Adipocyte (in vitro differentiated cells): ENCODE measurements around the gene GBX2.

Source experiments
- DNase-seq: peaks from one replicate; pipeline ENCODE4 v3.0.0-alpha.2; 2015; ENCODE audit warnings: low read depth
- H3K27me3 ChIP-seq: replicated peaks from 2 replicates; pipeline ENCODE4 v1.7.0; 2013; ENCODE audit warnings: mild to moderate bottlenecking, low read length, moderate library complexity; ENCODE audit not compliant: control insufficient read depth, insufficient read depth
- H3K36me3 ChIP-seq: 2 replicates; pipeline ENCODE4 v1.7.0; 2013; ENCODE audit warnings: low read length, mild to moderate bottlenecking, moderate library complexity; ENCODE audit not compliant: control insufficient read depth, insufficient read depth, severe bottlenecking
- H3K4me1 ChIP-seq: 2 replicates; pipeline ENCODE4 v1.7.0; 2013; ENCODE audit warnings: mild to moderate bottlenecking, low read length, moderate library complexity; ENCODE audit not compliant: control insufficient read depth, insufficient read depth
- H3K4me3 ChIP-seq: 2 replicates; pipeline ENCODE4 v1.7.0; 2013; ENCODE audit warnings: mild to moderate bottlenecking, low read length, moderate library complexity
- H3K9ac ChIP-seq: 2 replicates; pipeline ENCODE4 v1.7.0; 2013; ENCODE audit warnings: mild to moderate bottlenecking, low read length, moderate library complexity
- H3K9me3 ChIP-seq: 2 replicates; pipeline ENCODE4 v1.7.0; 2013; ENCODE audit warnings: mild to moderate bottlenecking, low read length, moderate library complexity; ENCODE audit not compliant: control insufficient read depth

GBX2 gene

DNA sequence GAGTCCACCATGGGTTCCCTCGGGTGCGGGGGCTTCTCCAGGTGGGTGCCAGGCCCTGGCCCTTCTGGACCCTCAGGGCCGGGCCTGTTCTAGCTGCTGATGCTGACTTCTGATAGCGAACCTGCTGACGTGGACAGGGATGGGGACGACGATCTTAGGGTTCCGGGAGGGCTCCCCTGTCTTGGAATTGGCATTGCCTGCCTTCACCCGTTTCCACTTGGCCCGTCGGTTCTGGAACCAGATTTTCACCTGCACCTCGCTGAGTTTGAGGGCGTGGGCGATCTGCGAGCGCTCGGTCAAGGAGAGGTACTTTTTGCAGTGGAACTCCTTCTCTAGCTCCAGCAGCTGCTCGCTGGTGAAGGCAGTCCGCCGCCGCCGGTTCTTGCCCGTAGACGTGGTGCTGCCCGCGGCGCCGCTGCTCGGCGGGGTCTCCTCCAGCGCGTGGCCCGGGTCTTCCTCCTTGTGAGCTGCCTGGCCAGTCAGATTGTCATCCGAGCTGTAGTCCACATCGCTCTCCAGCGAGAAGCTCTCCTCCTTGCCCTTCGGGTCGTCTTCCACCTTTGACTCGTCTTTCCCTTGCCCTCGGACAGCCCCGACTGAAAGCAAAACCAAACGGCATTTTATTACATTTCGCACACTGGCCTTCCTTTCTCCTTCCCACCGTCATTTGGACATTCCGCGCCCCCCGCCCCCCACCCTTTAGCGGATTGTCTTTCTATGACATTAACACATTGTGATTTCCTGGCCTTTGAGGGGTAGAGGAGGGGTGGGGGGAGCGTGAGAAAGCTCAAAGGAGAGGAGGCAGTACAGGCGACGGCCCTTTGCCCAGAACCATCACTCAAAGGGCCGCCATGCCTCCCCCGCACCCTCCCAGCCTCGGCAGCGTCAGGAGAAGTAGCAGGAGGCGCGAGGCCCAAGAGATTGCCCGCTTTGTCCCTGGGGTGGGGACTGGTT, 2.1 kb downstream of the GBX2 start:
- peaks cover 75% of the 10 kb centered on the region for H3K27me3 ChIP-seq
- no peaks in the 10 kb centered on the region for H3K36me3 ChIP-seq
- H3K9me3 ChIP-seq, result peaks cover 3% of the 10 kb centered on the region
- peaks cover 10% of the 10 kb centered on the region for H3K4me1 ChIP-seq
- no peak overlapping the region for H3K9ac ChIP-seq
- H3K4me3 ChIP-seq, result peak overlapping the region; percentile 66
- DNase-seq, result no peak

DNA sequence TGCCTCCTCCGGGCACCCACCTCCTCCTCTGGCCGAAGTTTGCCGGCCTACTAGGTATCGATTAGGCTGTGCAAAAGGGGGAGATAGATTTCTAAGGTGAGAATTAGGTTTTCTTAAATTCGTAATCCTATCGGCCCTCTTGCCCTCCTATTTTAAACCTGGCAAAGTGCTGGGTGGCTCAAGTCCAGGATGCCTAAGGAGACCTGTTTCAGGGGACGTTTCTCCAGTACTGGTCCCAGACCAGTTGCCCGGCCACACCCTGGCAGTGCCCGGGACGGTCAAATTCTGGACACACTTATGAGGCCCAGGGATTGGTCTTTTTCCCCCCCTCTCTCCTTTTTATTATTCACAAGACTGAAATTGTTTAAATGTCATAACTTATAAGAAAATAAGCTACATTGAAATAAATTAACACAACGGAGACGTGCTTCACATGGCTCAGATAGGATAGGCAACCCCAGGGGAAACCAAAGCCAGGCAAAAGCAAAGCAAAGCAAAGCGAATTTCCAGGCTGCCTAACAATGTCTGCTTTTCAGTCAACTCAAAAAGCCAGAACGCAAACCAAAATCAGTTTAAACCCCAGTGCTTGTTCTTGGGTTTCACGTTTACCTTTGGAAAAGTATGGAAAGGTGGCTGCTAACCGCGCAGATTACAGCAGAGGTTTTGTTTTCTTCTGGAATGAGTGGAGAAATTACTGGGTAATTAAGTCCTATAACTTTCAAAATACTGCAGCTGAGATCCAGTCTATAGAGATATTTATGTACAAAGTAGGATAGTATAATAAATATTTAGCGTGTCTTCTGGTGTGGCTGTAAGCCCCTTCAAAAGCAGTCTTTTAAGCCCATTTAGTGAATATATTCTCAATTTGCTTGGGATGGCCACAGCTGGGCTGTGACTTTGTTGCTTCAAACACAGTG, 3.0 kb downstream of the GBX2 start:
- Histone ChIP-seq H3K36me3 (no peaks in the 10 kb centered on the region), H3K9ac (no peak overlapping the region), H3K4me3 (peak overlapping the region; percentile 63), H3K27me3 (peaks cover 73% of the 10 kb centered on the region), H3K9me3 (peaks cover 3% of the 10 kb centered on the region), H3K4me1 (peaks cover 10% of the 10 kb centered on the region)
- DNase-seq, result no peak

DNA sequence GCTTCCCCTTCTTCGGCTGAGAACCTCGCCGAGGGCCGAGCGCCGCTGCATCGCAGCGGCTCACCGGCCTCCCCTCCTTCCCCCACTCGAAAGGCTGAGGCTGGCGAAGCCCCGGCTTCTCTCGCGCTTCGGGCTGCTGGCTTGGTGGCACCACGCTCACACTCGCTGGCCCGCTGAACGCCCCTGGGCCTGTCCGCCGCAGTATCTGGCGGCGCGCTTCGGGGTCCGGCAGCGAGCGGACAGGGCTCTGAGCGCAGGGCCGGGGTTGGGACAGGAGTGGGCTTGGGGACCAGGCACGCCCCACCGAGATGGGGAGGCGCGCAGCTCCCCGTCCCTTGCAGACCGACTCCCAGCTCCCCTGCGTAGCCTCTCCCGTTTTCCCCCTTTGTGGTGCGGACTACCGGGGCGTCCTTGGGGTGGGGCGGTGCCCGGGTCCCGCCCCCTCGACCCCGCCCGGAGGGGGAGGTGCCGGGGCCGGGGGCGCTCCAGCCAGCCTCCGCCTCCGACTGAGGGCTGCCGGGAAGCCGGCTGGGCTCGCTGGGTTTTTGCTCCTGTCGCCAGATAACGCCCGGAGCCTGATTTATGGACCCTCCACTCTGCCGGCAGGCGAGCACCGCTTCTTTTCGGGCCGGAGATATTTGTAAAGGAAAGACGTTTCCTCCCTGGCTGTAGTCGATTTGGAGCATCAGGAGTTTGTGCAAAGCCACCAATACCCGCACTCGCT, 3.8 kb downstream of the GBX2 start:
- peaks cover 65% of the 10 kb centered on the region for H3K27me3 ChIP-seq

DNA sequence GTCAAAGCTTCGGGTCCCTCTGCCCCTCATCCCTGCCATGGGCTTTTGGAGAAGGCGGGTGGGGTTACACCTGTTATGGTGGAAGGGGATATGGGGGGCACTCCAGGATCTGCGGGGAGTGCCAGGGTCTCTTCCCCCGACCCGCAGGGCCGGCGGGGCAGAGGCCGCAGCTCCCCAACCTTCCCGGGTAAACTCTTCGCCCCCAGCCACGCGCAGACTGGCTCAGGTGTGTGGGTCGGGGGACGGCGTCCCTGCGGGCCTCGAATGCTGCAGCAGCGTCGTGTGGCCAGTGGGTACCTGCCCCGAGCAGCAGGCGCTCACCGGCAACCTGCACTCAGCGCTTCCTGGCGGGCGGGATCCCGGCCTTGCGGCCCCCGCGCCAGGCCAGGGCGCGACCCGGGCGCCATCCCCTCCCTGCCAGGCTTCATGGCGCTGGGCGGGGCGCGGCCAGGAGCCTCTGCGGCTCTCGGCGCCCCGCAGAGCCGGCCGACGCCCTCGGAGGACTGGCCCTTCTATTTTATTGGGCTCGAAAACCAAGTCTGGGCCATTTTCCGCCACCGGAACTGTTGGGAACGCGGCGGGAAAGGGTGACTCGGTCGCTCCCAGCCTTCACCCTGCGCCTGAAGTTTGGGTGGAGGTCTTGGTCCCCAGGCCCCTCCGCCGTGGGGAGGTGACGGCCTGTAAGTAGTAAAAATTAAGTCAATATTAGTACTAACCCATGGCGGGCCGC, 4.5 kb downstream of the GBX2 start:
- Histone ChIP-seq H3K36me3 (no peaks in the 10 kb centered on the region), H3K27me3 (peaks cover 59% of the 10 kb centered on the region), H3K4me1 (peaks cover 10% of the 10 kb centered on the region), H3K9ac (no peak overlapping the region), H3K4me3 (peak overlapping the region; percentile 63), H3K9me3 (no peaks in the 10 kb centered on the region)
- DNase-seq, result no peak

More for the DNA sequence above, 3.8 kb downstream of the GBX2 start:
- Histone ChIP-seq H3K9me3 (no peaks in the 10 kb centered on the region), H3K4me1 (peaks cover 10% of the 10 kb centered on the region), H3K36me3 (no peaks in the 10 kb centered on the region), H3K4me3 (peak overlapping the region; percentile 63), H3K9ac (no peak overlapping the region)
- peak; percentile 59 for DNase-seq

DNA sequence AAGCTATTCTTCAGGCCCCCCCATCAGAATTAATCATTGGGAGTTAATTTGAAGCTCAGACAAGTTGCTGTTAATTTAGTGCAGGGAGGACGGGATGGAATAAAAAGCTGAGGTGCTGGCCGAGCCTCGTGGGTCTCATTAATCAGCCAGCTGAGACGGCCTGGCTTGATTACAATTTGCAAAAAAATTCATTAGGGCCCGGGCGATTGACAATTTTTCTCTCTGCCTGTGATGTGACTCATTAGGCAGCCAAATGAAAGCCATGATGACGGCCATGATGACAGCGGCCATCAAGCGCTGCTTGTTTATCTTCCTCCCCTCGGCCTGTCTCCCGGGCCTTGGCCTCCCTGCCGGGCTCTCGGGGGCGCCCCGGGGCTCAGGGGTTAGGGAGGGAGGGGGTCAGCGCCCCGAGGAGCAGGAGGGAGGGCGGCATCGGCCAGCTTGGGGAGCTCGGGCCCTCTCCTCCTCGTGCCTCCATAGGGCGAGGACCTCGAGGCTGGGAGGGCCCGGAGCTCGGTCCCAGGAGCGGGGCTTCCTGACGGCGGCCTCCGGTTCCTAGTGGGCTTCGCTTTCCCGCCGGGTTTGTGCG, 5.2 kb downstream of the GBX2 start:
- peaks cover 64% of the 10 kb centered on the region for H3K27me3 ChIP-seq
- peaks cover 10% of the 10 kb centered on the region for H3K4me1 ChIP-seq
- H3K4me3 ChIP-seq, result no peak overlapping the region
- DNase-seq, result no peak
- no peak overlapping the region for H3K9ac ChIP-seq
- H3K36me3 ChIP-seq, result no peaks in the 10 kb centered on the region
- H3K9me3 ChIP-seq, result no peaks in the 10 kb centered on the region

DNA sequence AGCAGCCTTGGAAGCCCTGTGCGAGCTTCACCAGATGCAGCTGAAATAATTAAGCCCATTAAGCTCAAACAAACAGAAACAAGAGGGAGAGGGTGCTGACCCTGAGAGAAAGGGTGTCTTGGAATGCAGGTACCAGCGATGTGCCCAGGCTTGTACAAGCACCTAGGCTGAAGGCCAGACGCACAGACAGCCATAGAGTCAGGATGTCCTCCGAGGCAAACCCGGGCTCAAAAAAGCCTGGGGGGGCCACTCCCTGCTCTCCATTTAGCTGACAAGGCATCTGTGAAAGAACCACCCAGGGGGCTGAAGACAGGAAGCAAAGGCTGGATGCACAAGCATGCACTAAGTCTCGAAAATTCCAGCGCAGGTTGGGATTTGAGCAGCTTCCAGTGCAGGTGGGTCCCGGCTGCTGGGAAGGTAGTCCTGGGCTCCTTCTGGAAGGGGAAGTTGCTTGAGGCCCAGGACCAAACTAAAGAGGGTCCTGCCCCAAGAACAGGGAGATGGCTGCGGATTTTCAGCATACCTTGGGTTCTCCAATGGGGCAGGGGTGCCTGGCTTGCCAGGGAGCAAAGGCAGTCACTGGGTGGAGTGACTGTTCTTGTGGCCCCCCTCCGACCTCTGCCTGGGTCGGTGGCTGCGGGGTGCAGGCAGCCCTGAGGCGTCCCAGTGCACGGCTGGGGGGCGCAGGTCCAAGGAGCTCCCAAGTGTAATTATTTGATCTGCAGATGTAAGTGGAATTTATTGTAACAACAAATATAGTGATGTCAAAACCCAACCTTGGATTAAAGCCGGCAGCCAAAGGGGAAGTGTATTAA, 5.9 kb downstream of the GBX2 start:
- no peak overlapping the region for H3K4me3 ChIP-seq
- H3K27me3 ChIP-seq, result peaks cover 66% of the 10 kb centered on the region
- no peaks in the 10 kb centered on the region for H3K9me3 ChIP-seq
- DNase-seq, result no peak
- H3K4me1 ChIP-seq, result peaks cover 10% of the 10 kb centered on the region
- H3K9ac ChIP-seq, result no peak overlapping the region
- no peaks in the 10 kb centered on the region for H3K36me3 ChIP-seq

DNA sequence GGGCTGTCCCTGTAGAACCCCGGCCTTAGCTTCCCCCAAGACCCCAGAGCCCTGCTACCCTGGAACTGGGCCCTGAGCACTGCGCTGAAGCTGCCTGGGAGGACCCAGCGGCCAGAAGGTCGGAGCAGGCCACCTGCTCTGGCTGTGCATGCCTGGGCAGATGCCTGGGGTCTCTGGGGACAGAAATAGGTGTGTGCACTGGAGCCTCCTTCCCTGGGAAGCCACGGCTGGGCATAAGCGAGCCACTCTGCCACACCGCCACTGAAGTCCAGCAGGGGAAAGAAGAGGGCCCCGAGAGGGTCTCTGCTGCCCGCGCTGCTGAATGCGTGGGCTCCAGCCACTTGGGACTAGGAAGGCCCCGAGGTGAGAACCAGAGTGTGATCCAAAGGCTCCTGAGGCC, 6.7 kb downstream of the GBX2 start:
- H3K4me1 ChIP-seq, result peaks cover 6% of the 10 kb centered on the region
- H3K27me3 ChIP-seq, result peaks cover 61% of the 10 kb centered on the region
- H3K9ac ChIP-seq, result no peak overlapping the region
- H3K4me3 ChIP-seq, result no peak overlapping the region
- H3K36me3 ChIP-seq, result no peaks in the 10 kb centered on the region
- DNase-seq, result no peak
- no peaks in the 10 kb centered on the region for H3K9me3 ChIP-seq

DNA sequence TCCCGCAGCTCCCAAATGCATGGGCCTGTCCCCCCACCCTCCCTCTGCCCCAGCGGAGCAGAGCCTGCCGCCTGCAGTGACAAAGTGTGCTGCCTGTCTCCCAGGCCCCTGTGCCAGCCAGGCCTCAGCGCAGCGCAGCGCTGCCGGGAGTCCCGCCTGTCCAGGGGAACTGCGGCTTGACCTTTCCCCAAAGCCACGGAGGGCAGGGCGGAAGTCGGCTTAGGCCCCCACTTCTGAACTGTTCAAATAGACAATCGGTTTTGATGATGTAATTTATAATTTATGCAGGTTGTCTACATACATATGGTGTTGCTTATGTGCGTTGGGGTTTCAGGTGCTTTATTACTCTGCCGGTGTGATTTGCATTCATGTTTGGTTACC, 7.1 kb downstream of the GBX2 start:
- peaks cover 60% of the 10 kb centered on the region for H3K27me3 ChIP-seq
- DNase-seq, result no peak
- H3K36me3 ChIP-seq, result no peaks in the 10 kb centered on the region
- H3K9me3 ChIP-seq, result no peaks in the 10 kb centered on the region
- peaks cover 5% of the 10 kb centered on the region for H3K4me1 ChIP-seq
- H3K9ac ChIP-seq, result no peak overlapping the region
- H3K4me3 ChIP-seq, result no peak overlapping the region

DNA sequence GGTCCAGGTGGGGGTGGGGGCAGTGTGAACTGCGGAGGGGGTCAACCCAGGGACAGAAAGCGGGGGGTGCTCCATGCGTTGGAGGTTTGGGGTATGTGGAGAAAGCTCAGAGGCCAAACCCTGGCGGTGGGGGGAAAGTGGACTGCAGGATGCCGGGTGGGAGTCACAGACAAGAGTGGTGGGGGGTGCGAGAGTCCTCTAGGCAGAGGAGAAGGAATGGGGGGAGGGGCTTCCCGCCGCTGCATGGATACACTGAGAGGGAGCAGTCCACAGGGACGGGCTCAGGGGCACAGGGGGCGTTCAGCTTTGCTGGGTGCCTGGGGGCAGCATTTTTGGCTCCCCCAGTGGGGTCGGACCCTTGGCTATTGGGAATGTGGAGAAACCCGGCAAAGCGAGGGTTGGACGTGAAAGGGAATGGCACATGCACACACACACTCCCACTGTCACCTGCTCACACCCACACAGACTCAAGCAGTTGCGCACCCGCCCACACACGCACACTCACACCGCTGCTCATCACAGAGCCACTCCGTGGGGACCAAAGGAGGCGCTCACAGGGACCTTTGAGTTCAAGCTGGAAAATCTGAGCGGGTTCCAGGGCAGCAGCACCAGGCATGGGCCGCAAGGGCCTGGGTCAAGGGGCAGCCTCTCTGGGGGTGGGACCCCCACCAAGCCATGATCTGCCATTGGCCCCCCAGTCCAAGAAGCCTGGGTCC, 7.7 kb downstream of the GBX2 start:
- H3K9ac ChIP-seq, result no peak overlapping the region
- H3K4me1 ChIP-seq, result peaks cover 5% of the 10 kb centered on the region
- peaks cover 55% of the 10 kb centered on the region for H3K27me3 ChIP-seq
- no peaks in the 10 kb centered on the region for H3K36me3 ChIP-seq
- DNase-seq, result no peak
- no peak overlapping the region for H3K4me3 ChIP-seq
- no peaks in the 10 kb centered on the region for H3K9me3 ChIP-seq
